Activated CD4-positive, CD25-positive, alpha-beta regulatory T cell treated with anti-CD3 and anti-CD28 coated beads, Interleukin-2, amount 50 U/mL, for 16 hours (primary cell): ENCODE data around the gene GPR135.
"Not testable (repeated sequence)": the region's sequence is repeated elsewhere in the genome, so short reads cannot be mapped to it uniquely, and the experiment has no call there.

Experiments used
- DNase-seq: peaks from one replicate; pipeline ENCODE4 v3.0.0-alpha.2; 2020; ENCODE audit warnings: low read depth, low spot score

GPR135 gene

DNA sequence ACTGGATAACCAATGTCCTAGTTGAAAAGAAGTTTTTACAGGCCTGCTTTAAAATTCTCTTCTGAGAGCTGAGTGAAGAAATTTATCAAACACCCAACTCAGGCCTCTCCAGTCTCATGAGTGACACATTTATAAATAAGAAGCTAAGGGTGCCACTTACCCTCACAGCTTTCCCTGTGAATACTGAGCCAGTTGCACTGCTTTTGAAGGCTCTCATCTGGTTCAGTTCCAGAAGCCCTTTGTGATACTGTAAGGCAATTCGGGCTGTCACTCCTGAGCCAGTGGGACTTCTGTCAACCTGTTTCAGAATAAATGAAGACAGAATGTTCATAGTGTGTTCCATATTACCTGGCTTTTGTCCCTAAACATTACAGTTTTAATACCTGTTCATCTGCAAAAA, 10.5 kb upstream of the GPR135 start:
- no peak for DNase-seq

DNA sequence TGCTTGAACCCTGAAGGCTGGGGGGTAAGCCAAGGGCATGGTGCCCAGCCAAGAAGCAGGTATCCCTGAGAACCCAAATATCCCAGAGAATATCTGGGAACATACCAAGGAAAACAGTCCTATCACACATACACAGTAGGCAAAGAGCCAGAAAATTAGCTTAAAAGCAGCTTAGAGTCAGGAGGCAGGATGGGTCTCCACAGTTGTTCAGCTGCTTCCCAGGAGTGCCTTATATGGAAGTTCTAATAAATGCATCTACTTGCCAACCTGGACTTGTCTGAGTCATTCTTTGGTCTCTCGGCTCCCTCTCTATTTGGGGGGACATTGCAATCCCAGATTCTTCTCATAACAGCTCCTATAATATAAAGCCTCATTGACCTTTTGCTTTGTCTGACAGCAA, 9.0 kb upstream of the GPR135 start:
- DNase-seq = no peak

DNA sequence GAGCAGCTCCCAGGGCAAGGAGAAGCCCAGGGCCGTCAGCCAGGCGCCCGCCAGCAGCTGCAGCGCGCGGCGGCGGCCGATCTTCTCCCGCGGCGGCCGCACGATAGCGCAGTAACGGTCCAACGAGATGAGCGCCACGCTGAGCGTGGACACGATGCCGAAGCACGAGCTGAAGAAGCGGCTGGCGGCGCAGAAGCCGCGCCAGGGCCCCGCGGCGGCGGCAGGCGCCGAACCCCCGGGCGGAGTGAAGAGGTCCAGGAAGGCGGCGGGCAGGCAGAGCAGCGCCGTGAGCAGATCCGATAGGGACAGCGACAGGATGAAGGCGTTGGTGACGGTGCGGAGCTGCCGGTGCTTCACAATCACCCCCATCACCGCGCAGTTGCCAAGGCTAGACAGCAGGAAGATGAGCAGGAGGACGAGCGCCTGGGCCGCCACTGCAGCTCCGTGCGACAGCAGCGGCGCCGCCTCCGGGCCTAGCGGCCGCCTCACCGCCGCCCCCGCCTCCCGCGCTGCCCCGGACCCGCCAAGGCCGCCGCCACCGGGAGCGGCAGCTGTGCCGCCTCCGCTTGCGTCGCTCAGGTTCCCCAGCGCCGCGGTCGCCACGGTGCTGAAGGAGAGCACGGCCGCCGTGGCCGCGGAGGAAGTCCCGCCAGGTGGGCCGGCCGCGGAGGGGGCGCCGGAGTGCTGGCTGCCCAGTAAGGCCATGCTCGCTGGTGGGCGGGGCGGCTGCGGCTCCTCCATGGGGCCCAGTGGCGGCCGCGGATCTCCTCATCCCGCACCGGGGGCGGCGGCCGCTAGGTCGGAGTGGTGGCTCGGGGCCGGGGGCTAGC, 479 bp downstream of the GPR135 start:
- no peak for DNase-seq

DNA sequence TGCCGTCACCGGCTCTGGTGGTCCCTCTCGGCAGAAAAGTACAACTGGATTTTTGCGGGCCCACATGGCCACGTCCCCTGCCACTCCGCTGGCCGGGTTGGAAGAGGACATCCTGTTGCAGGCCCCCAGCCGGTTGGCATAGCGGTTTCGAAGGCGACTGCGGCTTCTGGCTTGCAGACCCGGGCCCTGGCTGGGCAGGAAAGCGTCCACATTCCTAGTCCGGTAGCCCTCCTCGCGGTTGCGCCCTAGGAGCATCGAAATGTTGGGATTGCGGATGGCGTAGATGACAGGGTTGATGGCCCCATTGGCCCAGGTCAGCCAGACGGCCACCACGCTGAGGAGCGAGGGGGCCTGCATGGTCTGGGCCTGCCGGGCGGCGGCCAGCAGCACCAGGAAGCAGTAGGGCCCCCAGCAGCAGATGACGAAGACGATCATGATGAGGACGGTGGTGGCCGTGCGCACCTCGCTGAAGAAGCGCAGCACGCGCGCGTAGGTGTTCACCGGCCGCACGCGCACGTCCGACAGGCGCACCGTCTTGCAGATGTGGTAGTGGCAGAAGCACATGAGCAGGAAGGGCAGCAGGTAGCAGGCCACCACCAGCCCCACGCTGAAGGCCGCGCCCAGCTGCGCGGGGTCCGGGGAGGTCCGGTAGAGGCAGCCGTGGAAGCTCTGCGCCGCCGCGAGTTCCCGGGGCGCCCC, 1.2 kb downstream of the GPR135 start:
- DNase-seq = no peak

DNA sequence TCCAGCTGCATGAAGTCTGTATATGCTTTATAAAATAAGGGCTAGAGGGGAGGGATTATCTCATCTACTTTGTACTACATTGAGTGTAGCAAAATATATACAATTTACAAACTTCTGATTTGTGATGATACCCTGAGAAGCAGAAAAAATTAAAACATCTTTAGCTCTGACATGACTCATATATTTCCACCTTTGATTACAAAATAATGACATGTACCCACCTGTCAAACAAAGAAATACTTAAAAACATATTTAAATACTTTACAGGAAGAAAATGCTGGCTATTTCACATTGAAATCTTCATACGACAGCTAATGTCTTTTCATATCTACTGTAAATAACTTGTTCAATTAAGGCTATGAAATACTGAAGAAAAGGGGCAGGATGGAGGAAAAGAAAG, 3.3 kb downstream of the GPR135 start:
- DNase-seq = no peak

DNA sequence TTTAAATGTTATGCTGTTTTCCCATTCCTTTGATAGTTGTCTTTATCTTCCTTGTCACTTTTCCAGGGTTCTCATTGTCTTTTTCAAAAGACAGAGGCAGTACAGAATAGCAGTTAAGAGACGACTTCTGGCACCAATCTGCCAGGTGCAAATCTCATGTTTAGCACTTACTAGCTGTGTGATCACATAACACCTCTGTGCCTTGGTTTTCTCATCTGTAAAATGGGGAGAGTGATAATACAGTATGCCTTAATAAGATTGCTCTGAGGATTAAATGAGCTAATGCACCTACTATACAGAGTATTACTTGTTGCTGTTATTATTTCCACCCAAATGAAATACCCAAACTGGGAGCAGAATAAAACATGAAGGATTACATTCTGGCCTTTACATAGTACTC, 4.8 kb downstream of the GPR135 start:
- no peak for DNase-seq

DNA sequence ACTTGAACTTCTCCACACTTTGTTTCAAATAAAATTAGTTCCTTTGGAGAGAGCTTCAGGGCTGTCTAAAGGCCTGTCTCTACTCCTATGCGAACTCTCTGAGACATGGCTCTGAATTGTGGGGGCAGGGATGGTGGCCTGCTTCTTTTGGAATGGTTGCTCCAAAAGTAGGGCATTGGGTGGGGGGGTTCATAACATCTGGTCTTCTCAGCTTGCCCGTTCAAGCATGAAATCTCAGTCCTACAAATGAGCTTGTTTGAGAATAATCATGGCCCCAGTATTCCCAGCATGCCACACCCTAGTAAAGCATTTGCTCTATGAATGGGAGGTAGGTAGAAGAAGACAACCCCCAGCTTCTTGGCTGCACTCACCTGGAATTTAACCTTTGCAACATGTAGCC, 6.7 kb downstream of the GPR135 start:
- no peak for DNase-seq

DNA sequence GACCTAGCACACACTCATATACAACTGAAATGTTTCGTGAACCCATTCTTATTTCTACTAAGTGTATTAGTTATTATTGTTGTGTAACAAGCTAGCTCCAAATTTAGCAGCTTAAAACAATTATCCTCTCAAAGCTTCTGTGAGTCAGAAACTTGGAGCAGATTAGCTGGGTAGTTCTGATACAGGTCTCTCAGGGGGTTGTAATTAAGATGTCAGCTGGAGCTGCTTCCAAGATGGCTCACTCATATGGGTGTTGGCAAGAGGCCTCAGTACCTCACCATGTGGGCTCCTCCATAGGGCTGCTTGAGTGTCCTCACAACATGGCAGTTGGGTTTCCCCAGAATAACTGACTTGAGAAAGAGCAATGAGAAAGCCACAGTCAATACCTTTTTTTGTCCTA, 9.8 kb downstream of the GPR135 start:
- no peak for DNase-seq

DNA sequence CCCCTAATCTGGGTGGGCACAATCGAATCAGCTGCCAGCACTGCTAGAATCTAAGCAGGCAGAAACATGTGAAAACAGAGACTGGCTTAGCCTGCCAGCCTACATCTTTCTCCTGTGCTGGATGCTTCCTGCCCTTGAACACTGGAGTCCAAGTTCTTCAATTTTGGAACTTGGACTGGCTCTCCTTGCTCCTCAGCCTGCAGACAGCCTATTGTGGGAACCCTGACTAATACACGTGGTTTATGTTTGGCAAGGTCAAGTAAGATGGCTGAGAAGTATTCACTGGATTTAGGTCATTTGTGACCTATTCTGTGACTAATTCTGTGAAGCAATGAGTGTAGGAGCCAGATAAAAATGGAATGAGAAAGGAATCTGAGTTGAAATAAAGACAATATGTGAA, 11.0 kb downstream of the GPR135 start:
- no peak for DNase-seq

DNA sequence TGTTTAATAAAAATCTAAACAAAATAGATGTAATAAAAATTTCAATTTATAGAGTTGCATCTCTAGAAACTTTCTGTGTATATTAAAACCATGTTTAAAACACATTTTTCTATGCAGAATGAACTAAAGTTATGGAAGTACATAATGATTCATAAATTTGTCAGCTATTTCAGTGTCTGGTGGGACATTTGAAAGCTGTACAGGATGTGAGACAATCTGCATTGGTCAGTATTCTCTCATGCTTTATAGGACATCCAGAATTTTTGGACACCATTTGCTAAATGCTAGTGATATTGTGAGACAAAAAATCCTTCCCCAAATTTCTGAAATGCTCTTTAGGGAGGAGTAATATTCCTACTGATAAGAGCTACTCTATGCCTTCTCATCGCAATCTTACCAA, 13.3 kb downstream of the GPR135 start:
- DNase-seq = no peak

DNA sequence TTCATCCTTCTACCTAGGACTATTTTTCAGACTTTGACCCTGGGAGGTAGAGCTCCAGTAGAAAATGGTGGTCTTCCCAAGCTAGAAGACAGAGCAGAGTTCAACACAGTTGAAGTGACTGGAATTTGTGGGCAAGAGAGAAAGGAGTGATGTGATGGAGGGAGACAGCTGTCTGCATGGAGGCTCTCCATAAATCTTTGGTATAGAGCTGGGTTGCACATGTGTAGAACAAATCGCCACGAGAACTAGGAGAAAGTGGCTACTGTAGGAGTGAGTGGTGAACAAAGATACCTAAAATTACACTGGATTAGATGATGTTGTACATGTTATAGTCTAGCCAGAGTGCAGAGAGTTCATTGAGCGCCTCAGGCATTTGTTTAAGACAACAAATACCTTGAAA, 14.5 kb downstream of the GPR135 start:
- no peak for DNase-seq

DNA sequence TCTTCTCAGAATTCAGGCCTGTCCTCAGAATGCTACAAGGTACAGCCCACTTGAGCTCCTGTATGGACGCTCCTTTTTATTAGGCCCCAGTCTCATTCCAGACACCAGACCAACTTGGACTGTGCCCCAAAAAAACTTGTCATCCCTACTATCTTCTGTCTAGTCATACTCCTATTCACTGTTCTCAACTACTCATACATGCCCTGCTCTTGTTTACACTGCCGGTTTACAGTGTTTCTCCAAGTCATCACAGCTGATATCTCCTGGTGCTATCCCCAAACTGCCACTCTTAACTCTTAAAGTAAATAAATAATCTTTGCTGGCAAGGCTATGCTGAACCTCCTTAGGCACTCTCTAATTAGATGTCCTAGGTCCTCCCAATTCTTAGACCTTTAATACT, 16.5 kb downstream of the GPR135 start:
- not testable (repeated sequence) for DNase-seq

DNA sequence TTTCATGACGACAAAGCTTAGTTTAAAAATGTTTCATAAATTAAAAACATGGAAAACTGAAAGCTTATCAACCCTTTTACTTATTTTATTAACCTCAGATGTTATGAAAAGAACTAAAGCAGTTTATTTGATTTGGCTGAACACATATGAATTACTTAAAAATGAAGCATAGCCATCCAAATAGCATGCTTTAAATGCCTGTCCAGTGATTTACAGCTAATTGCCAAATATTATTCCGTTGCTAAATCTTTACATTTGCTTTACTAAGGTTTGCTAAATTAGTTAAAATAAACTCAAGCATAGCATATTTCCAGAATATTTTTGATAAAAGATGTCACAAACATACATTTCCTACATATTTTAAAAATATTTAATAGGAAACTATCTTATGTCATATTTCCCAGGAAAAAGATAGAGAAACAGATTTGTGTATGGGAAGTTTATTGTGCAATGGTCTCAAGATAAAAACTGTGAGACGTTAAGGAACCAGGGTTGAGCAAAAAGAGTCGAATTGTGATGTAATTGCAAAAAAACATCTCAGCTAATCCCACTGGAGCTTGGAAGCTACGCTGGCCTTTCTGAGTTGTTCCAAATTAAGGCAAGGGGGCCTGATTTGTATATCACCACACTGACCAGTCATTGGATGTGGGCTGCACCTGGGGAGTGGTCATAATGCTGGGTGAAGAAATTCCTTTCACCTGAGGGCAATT, 25.8 kb downstream of the GPR135 start:
- DNase-seq = no peak

DNA sequence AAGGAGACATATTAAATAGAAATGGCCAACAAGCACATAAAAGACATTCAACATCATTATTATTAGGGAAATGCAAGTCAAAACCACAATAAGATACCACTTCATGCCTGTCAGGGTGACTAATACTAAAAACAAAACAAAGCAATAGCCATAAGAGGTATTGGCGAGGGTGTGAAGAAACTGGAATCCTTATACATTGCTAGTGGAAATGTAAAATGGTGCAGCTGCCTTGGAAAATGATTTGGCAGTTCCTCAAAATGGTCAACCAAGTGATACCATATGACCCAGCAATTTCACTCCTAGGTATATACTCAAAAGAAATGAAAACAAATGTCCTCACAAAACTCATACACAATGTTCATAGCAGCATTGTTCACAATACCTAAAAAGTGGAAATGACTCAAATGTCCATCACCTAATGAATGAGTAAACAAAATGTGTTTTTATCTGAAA, 27.0 kb downstream of the GPR135 start:
- no peak for DNase-seq

DNA sequence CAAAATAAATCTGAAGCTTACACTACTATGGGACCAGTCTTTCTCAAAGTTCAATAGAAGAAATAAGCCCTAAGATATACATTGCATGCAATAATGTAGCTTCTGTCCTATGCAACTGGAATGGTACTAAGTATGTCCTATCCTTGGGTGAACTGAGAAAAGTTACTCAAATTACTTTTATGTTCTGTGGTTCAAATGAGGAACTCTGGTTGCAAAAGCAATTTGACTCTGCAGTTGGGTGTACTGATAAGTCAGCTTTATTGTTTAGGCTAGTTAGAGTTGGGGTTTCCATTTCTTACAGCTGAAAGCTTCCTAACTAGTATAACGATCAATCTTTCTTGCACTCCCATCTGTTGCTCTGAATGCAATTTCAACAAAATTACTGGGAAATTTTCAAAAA, 29.2 kb downstream of the GPR135 start:
- no peak for DNase-seq

DNA sequence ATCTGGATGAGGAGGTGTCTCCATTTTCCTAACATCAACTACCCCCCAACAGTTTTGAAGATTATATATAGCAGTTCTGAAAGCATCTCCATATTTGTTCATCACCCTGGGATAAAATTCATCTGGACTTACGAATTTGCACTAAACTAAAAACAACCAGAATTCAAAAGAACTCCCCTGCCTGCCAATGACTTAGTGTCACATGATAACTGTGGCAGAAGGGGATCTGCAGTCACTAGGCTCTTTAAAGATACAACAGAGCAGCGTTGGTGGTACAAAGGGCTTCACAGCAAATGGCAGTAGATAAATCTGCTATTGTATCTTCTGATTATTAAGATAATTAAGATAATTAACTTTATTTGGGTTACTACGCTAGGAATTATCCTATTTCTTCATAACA, 30.1 kb downstream of the GPR135 start:
- no peak for DNase-seq

DNA sequence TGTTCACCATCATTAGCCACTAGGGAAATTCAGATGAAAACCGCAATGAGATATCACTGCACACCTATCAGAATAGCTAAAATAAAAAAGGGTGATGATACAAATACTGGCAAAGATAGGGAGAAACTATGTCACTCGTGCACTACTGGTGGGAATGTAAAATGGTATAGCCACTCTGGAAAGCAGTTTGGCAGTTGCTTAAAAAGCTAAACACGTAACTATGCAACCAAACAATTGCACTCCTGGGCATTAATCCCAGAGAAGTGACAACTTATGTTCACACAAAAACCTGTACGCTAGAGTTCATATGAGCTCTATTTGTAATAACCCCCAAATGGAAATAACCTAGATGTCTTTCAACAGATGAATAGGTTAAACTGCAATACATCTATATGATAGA, 35.4 kb downstream of the GPR135 start:
- no peak for DNase-seq

DNA sequence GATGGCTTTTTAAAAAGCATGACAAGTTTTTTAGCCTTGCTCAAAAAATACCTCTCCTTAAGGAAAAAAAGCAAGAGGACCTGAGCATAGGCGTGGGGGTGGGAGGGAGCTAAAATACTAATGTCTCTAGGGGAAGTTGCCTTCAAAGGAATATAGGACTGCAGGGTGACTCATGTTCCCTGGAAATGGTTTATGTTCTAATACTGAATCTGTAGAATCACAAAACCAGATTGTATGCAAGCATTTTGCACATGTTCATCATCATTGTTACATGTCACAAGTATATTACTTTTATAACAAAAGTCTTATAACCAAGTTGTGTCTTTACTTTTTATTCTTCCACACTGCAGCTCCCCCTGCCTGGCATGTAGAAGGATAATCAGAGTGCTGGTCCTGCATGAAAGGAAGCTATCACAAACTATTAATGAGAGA, 36.6 kb downstream of the GPR135 start:
- no peak for DNase-seq

DNA sequence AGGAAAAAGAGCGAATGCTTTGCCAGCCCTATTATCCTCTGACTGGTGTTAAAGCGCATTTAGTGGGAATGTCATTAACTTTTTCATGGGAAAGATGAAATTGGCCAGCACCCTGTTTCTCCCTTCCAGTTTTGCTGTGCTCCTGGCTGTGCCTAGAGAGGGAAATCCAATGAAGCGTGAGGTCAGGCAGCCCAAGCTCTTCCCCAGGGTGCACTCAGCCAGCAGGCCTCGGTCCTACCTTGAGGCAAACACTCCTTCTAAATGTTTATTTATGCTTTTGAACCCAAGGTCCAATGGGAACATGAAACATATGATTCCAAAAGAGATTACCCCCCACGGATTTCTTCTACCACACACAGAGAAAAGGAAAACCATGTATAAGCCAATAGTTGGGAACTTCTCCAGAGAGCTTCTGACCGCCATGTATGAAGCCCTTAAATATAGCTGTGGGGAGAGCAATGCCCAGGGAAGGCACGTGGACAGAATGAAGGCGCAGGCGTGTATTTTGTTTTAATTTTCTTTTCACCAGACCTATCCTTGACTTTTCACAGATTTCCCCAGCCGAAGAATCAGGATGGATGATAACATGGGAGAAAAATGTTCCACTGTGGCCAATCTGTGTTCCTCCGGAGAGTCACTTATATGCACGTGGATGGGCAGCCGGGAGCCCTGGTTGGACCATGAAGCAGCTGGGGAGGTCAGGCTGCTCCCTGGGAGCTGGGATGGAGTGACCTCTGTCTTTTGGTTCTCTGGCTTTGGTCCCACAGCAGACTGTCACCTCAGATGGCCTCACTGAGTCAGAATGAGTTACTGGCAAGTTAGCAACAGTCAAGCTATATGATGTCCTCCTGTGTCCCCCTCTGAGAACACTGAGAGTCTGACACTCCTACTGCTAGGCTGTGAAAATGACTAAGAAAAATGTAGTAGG, 37.3 kb downstream of the GPR135 start:
- no peak for DNase-seq

DNA sequence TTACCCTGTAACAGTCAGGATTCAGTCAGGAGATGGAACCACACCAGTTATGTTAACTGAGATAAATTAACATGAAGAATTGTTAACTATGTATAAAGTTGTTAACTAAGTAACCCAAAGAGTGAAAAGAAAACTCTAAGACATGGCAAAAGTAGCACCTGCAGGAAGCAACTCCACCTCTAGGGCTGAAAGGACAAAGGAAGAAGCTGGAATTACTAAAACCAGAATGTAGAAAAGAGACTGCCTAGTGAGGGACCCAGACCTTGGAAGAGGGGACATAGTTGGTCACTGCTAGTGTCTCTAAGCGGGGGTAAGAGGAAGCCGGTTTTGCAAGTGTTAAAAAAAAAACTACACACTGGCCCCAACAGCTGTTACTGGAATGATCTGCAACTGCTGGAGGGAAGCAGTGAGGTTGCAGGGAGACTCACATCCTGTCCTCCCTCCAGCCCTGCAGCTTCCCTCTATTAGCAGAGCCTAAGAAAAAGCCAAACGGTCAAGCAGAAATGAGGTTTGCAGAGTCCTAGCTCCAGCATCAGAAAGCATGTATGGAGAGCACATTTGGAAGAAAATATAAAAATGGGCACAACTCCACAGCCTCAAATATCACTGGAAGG, 39.8 kb downstream of the GPR135 start:
- no peak for DNase-seq
